ENCODE data around the gene BICC1. TPM values are rescaled to one million over a fixed set of nuclear protein-coding genes. Genes with fewer than 3 reads are reported as not detected.

BICC1 gene
- total RNA-seq, 1 experiment from 2014 or later: not detected

GRCh38 chr10:58575491-58575890, 62.8 kb downstream of the BICC1 start:
- ATAC-seq: no peak
- intact Hi-C loops (cut with micrococcal nuclease): loop anchor here (5.0 kb wide), 1 partner anchor 127 kb away; no protein-coding TSS in a partner anchor
- Histone ChIP-seq H3K27me3 (ENCODE audit: insufficient read depth, low read length) (peaks cover 28% of the 10 kb centered on the region; the same call in 1 of the 2 replicates), H3K9ac (ENCODE audit: low read length) (no peak overlapping the region), H3K9me2 (ENCODE audit: insufficient read depth) (no peaks in the 10 kb centered on the region), H3K79me2 (ENCODE audit: insufficient read depth, low read length) (no peaks in the 10 kb centered on the region), H3K4me1 (ENCODE audit: control insufficient read depth in 1 of 2, insufficient read depth in 2 of 2, low read length in 2 of 2) (no peaks in the 10 kb centered on the region), H3K4me2 (ENCODE audit: low read length) (no peak overlapping the region), H3K4me3 (replicated peaks in 1 of 2; ENCODE audit: low read depth in 1 of 2, low read length in 2 of 2) (no peak overlapping the region), H4K20me1 (ENCODE audit: insufficient read depth) (no peaks in the 10 kb centered on the region), H3K27ac (ENCODE audit: low read depth, low read length) (no peak overlapping the region), H2AFZ (ENCODE audit: low read depth, low read length, poor library complexity, severe bottlenecking) (no peak overlapping the region), H3K9me3 (ENCODE audit: control insufficient read depth in 1 of 2, insufficient read depth in 1 of 2, low read depth in 1 of 2, low read length in 2 of 2) (no peaks in the 10 kb centered on the region), H3K36me3 (ENCODE audit: control insufficient read depth in 1 of 2, insufficient read depth in 2 of 2, low read length in 2 of 2) (no peaks in the 10 kb centered on the region)
- ChIA-PET CTCF (no interaction called here), RAD21 (ENCODE audit: low non-redundant PET in 1 of 2, low total read pairs in 2 of 2, uncharacterized antibody in 2 of 2, unreplicated experiment in 2 of 2) (no interaction called here), POLR2A (no interaction called here)
- DNase-seq (ENCODE audit: low read depth, low spot score): no peak
- no TSS peak for BruUV-seq (replicated peaks)
- TF ChIP-seq SRF (IDR thresholded peaks at IDR 0.05; ENCODE audit: low read depth) (no peak), TCF7L2 (IDR thresholded peaks at IDR 0.05; ENCODE audit: borderline replicate concordance, extremely low read depth, insufficient read depth, insufficient read length) (no peak), SP1 (IDR thresholded peaks at IDR 0.05; ENCODE audit: low read depth) (no peak), RAD21 (IDR thresholded peaks at IDR 0.05; ENCODE audit: low read depth) (no peak), EZH2 (IDR thresholded peaks at IDR 0.05) (no peak)

GRCh38 chr10:58576751-58577436, 64.2 kb downstream of the BICC1 start:
- H3K36me3 ChIP-seq (ENCODE audit: control insufficient read depth in 1 of 2, insufficient read depth in 2 of 2, low read length in 2 of 2): no peaks in the 10 kb centered on the region
- H3K4me2 ChIP-seq (ENCODE audit: low read length): no peak overlapping the region
- no peak for DNase-seq (ENCODE audit: low read depth, low spot score)
- H3K4me3 ChIP-seq (replicated peaks in 1 of 2; ENCODE audit: low read depth in 1 of 2, low read length in 2 of 2): no peak overlapping the region
- no peak overlapping the region for H3K9ac ChIP-seq (ENCODE audit: low read length)
- H3K27me3 ChIP-seq (ENCODE audit: insufficient read depth, low read length): peaks cover 28% of the 10 kb centered on the region; the same call in 1 of the 2 replicates
- no peak for ATAC-seq
- ChIA-PET CTCF (no interaction called here), RAD21 (ENCODE audit: low non-redundant PET in 1 of 2, low total read pairs in 2 of 2, uncharacterized antibody in 2 of 2, unreplicated experiment in 2 of 2) (no interaction called here), POLR2A (no interaction called here)
- intact Hi-C loops (cut with micrococcal nuclease): loop anchor here (5.0 kb wide), 1 partner anchor 125 kb away; no protein-coding TSS in a partner anchor
- no peak overlapping the region for H3K27ac ChIP-seq (ENCODE audit: low read depth, low read length)
- no peak for TF ChIP-seq RAD21 (IDR thresholded peaks at IDR 0.05; ENCODE audit: low read depth)
- no peak for TF ChIP-seq EZH2 (IDR thresholded peaks at IDR 0.05)
- no peak for TF ChIP-seq JUND (IDR thresholded peaks at IDR 0.05)
- TF ChIP-seq CTCF (IDR thresholded peaks at IDR 0.05 in 2 of 3, conservative IDR thresholded peaks at IDR 0.05 in 1 of 3; ENCODE audit: borderline replicate concordance in 1 of 3, insufficient read depth in 1 of 3, low read depth in 2 of 3, low read length in 2 of 3): no peak
- no peak for TF ChIP-seq POLR2A (IDR thresholded peaks at IDR 0.05; ENCODE audit: borderline replicate concordance, extremely low read depth, insufficient read depth, insufficient read length)
- TF ChIP-seq ZNF274 (IDR thresholded peaks at IDR 0.05; ENCODE audit: low read depth, low read length): no peak
- TF ChIP-seq SP1 (IDR thresholded peaks at IDR 0.05; ENCODE audit: low read depth): no peak
- TF ChIP-seq CBX3 (IDR thresholded peaks at IDR 0.05; ENCODE audit: low read depth): no peak
- no peak for TF ChIP-seq POLR2AphosphoS5 (IDR thresholded peaks at IDR 0.05; ENCODE audit: low read depth, low read length)
- no peak for TF ChIP-seq FOSL1 (IDR thresholded peaks at IDR 0.05; ENCODE audit: low read depth)
- no peak for TF ChIP-seq ATF3 (IDR thresholded peaks at IDR 0.05)
- TF ChIP-seq EGR1 (IDR thresholded peaks at IDR 0.05; ENCODE audit: low read depth): no peak
- TF ChIP-seq ELF1 (IDR thresholded peaks at IDR 0.05; ENCODE audit: borderline replicate concordance, low read depth): no peak
- H3K79me2 ChIP-seq (ENCODE audit: insufficient read depth, low read length): no peaks in the 10 kb centered on the region
- BruUV-seq (replicated peaks): no TSS peak
- no peaks in the 10 kb centered on the region for H3K4me1 ChIP-seq (ENCODE audit: control insufficient read depth in 1 of 2, insufficient read depth in 2 of 2, low read length in 2 of 2)
- no peaks in the 10 kb centered on the region for H3K9me3 ChIP-seq (ENCODE audit: control insufficient read depth in 1 of 2, insufficient read depth in 1 of 2, low read depth in 1 of 2, low read length in 2 of 2)
- no peak overlapping the region for H2AFZ ChIP-seq (ENCODE audit: low read depth, low read length, poor library complexity, severe bottlenecking)
- no peaks in the 10 kb centered on the region for H3K9me2 ChIP-seq (ENCODE audit: insufficient read depth)
- H4K20me1 ChIP-seq (ENCODE audit: insufficient read depth): no peaks in the 10 kb centered on the region
